NT2/D1 (cell line): ENCODE results near the gene KCNH6.

ENCODE experiments used
- SUZ12 ChIP-seq: IDR thresholded peaks from 2 replicates; pipeline ENCODE4 v1.6.1; 2011; ENCODE audit not compliant: insufficient read length, insufficient read depth; ENCODE audit errors: extremely low read depth
- ZNF274 ChIP-seq: IDR thresholded peaks from 2 replicates; pipeline ENCODE4 v1.6.1; 2011; ENCODE audit warnings: mild to moderate bottlenecking, low read depth, low read length

DNA sequence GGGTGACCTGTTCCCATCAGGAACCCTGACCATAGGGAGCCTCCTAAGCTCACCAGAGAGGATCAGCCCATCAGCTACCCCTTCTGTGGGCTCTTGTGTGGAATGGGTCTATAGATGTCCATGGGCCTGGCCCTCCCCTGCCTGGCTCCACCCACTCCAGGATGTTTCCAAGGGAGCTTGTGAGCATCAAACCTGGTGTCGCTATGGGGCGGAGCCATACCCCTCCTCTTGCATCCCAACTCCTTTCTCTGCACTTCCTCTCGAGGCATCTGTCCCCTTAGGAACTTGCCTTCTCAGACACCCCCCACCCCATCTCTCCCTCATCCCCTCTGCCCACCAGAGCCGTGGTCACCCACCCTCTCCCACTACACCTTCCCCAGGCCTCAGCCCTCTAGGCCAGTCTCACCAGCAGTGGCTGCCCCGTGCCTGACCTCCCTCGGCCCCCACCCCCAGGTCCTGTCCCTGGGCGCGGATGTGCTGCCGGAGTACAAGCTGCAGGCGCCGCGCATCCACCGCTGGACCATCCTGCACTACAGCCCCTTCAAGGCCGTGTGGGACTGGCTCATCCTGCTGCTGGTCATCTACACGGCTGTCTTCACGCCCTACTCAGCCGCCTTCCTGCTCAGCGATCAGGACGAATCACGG, 10.4 kb downstream of the KCNH6 start:
- no peak for TF ChIP-seq ZNF274
- TF ChIP-seq SUZ12, result no peak
